ENCODE measurements around the gene FKBP14. TPM values are rescaled to one million over a fixed set of nuclear protein-coding genes. Genes with fewer than 3 reads are reported as not detected.

The FKBP14 gene
- total RNA-seq, 1 donor: 40.9 TPM

DNA sequence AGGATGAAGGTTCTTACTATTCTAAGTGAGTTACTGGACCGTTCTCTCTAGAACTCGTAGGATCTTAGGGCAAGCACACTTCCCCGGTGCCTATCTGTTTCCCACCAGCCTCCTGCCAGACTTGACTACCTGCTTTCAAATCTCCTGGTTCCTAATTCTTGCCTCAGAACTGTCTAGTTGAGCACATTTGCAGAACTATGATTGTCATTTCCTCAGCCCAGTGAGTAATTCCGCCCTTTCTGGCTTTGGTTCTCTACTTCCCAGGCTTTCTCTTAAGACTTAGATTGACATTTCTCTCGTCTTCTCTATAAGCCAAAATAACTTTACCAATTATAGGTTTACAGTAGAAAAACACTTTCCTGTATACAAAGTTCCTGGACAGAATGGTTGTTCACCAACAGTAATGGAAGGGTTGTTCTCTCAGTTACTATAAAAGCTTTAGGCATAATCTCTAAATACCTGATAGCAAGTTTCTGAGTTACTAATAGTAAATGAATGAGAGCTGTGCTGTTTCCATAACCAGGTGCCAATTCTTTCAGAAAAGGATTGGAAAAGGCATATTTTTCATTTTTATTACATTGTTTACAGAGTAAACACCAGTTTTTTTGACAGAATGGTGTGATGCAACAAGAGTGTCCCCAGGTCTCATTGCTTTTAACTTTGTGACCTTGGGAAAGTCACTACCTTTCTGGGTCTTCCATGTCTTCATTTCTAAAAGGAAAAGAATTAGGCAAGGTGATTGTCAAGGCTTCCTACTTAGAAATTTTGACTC, 42.8 kb upstream of the FKBP14 start:
- Histone ChIP-seq H3K36me3 (ENCODE audit: insufficient read depth, low read length) (no peaks in the 10 kb centered on the region), H3K4me2 (ENCODE audit: insufficient read depth, low read length) (no peak overlapping the region), H3K4me3 (ENCODE audit: insufficient read depth, low read length) (no peak overlapping the region), H4K20me1 (ENCODE audit: insufficient read depth, low read length) (no peaks in the 10 kb centered on the region), H3K27me3 (ENCODE audit: insufficient read depth, low read length) (no peaks in the 10 kb centered on the region), H3K9me3 (ENCODE audit: low read depth, low read length) (no peaks in the 10 kb centered on the region), H3K27ac (ENCODE audit: low read depth, low read length) (peak overlapping the region; percentile 5), H3K4me1 (ENCODE audit: insufficient read depth, low read length) (peaks cover 16% of the 10 kb centered on the region), H3K79me2 (ENCODE audit: insufficient read depth, low read length) (no peaks in the 10 kb centered on the region), H2AFZ (ENCODE audit: low read length) (no peak overlapping the region)
- TF ChIP-seq, protein P1, sequence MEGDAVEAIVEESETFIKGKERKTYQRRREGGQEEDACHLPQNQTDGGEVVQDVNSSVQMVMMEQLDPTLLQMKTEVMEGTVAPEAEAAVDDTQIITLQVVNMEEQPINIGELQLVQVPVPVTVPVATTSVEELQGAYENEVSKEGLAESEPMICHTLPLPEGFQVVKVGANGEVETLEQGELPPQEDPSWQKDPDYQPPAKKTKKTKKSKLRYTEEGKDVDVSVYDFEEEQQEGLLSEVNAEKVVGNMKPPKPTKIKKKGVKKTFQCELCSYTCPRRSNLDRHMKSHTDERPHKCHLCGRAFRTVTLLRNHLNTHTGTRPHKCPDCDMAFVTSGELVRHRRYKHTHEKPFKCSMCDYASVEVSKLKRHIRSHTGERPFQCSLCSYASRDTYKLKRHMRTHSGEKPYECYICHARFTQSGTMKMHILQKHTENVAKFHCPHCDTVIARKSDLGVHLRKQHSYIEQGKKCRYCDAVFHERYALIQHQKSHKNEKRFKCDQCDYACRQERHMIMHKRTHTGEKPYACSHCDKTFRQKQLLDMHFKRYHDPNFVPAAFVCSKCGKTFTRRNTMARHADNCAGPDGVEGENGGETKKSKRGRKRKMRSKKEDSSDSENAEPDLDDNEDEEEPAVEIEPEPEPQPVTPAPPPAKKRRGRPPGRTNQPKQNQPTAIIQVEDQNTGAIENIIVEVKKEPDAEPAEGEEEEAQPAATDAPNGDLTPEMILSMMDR (IDR thresholded peaks at IDR 0.05; ENCODE audit: extremely low read depth, low read depth, low read length): no peak
- no peak for DNase-seq (ENCODE audit: insufficient read length, low spot score, missing footprints)

- Histone ChIP-seq H3K4me3 (ENCODE audit: insufficient read depth, low read length) (no peak overlapping the region), H3K4me1 (ENCODE audit: insufficient read depth, low read length) (peaks cover 16% of the 10 kb centered on the region), H3K27me3 (ENCODE audit: insufficient read depth, low read length) (no peaks in the 10 kb centered on the region), H3K36me3 (ENCODE audit: insufficient read depth, low read length) (peaks cover 2% of the 10 kb centered on the region), H3K4me2 (ENCODE audit: insufficient read depth, low read length) (peak overlapping the region; percentile 37), H3K79me2 (ENCODE audit: insufficient read depth, low read length) (no peaks in the 10 kb centered on the region), H4K20me1 (ENCODE audit: insufficient read depth, low read length) (no peaks in the 10 kb centered on the region), H3K9me3 (ENCODE audit: low read depth, low read length) (no peaks in the 10 kb centered on the region), H2AFZ (ENCODE audit: low read length) (no peak overlapping the region), H3K27ac (ENCODE audit: low read depth, low read length) (peak overlapping the region; percentile 62)
- TF ChIP-seq, protein P1 (IDR thresholded peaks at IDR 0.05; ENCODE audit: extremely low read depth, low read depth, low read length): no peak
- DNase-seq (ENCODE audit: insufficient read length, low spot score, missing footprints): no peak
Observed at GRCh38 chr7:30068117-30068516, 41.6 kb upstream of the FKBP14 start.

DNA sequence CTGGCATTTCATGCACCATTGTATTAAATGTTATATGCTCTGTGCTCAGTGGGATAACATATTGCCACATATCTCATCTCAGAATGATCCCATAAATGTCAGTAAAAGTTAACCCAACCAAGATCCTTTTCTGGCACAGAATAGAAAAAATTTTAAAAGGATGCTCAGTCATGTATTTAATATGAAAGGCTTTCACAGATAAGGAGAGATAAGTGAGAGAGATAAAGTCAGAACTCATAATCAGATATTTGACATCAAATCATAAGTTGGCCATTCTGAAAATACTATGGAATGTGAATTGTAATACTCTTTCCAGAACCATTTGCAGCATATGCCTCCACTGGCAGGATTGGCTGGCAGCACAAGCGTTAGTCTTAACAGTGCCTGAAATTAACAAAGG, 40.2 kb upstream of the FKBP14 start:
- Histone ChIP-seq H4K20me1 (ENCODE audit: insufficient read depth, low read length) (no peaks in the 10 kb centered on the region), H3K27ac (ENCODE audit: low read depth, low read length) (no peak overlapping the region), H3K4me3 (ENCODE audit: insufficient read depth, low read length) (no peak overlapping the region), H3K4me2 (ENCODE audit: insufficient read depth, low read length) (no peak overlapping the region), H3K9me3 (ENCODE audit: low read depth, low read length) (no peaks in the 10 kb centered on the region), H2AFZ (ENCODE audit: low read length) (no peak overlapping the region), H3K79me2 (ENCODE audit: insufficient read depth, low read length) (no peaks in the 10 kb centered on the region), H3K4me1 (ENCODE audit: insufficient read depth, low read length) (peaks cover 16% of the 10 kb centered on the region), H3K27me3 (ENCODE audit: insufficient read depth, low read length) (no peaks in the 10 kb centered on the region), H3K36me3 (ENCODE audit: insufficient read depth, low read length) (peaks cover 5% of the 10 kb centered on the region)
- TF ChIP-seq, protein P1 (IDR thresholded peaks at IDR 0.05; ENCODE audit: extremely low read depth, low read depth, low read length): no peak
- no peak for DNase-seq (ENCODE audit: insufficient read length, low spot score, missing footprints)

GRCh38 chr7:30065746-30066145, 39.2 kb upstream of the FKBP14 start:
- Histone ChIP-seq H4K20me1 (ENCODE audit: insufficient read depth, low read length) (no peaks in the 10 kb centered on the region), H3K9me3 (ENCODE audit: low read depth, low read length) (no peaks in the 10 kb centered on the region), H2AFZ (ENCODE audit: low read length) (no peak overlapping the region), H3K4me2 (ENCODE audit: insufficient read depth, low read length) (no peak overlapping the region), H3K27ac (ENCODE audit: low read depth, low read length) (no peak overlapping the region), H3K27me3 (ENCODE audit: insufficient read depth, low read length) (no peaks in the 10 kb centered on the region), H3K79me2 (ENCODE audit: insufficient read depth, low read length) (no peaks in the 10 kb centered on the region), H3K36me3 (ENCODE audit: insufficient read depth, low read length) (peaks cover 5% of the 10 kb centered on the region), H3K4me3 (ENCODE audit: insufficient read depth, low read length) (no peak overlapping the region), H3K4me1 (ENCODE audit: insufficient read depth, low read length) (peaks cover 16% of the 10 kb centered on the region)
- DNase-seq (ENCODE audit: insufficient read length, low spot score, missing footprints): no peak
- TF ChIP-seq, protein P1 (IDR thresholded peaks at IDR 0.05; ENCODE audit: extremely low read depth, low read depth, low read length): no peak
